ENCODE data around the gene PACSIN2.

Gene PACSIN2

GRCh38 chr22:42856865-42857704, 157.9 kb downstream of the PACSIN2 start, which contains the start of gene ARFGAP3:
ARFGAP3 (minus strand) TSS chr22:42857273; CDS start chr22:42857182, 91 bp downstream.
- DNase-seq, result peak; percentile 94

GRCh38 chr22:42856179-42856864, 158.6 kb downstream of the PACSIN2 start:
- DNase-seq, result peak; percentile 26

- DNase-seq, result peak; percentile 8
Measured at GRCh38 chr22:42855721-42856120, 159.2 kb downstream of the PACSIN2 start.

GRCh38 chr22:42855211-42855610, 159.7 kb downstream of the PACSIN2 start:
- DNase-seq, result no peak

- no peak for DNase-seq
Measured at GRCh38 chr22:42848941-42849550, 165.9 kb downstream of the PACSIN2 start.

- DNase-seq, result no peak
Measured at GRCh38 chr22:42847110-42847509, 167.8 kb downstream of the PACSIN2 start.

- no peak for DNase-seq
Measured at GRCh38 chr22:42844756-42845155, 170.2 kb downstream of the PACSIN2 start.

GRCh38 chr22:42842658-42843370, 172.1 kb downstream of the PACSIN2 start:
- DNase-seq, result no peak

GRCh38 chr22:42841444-42841843, 173.5 kb downstream of the PACSIN2 start:
- peak; percentile 62 for DNase-seq

GRCh38 chr22:42837556-42837955, 177.4 kb downstream of the PACSIN2 start:
- DNase-seq, result no peak

GRCh38 chr22:42836026-42836425, 178.9 kb downstream of the PACSIN2 start:
- no peak for DNase-seq

GRCh38 chr22:42834177-42834949, 180.6 kb downstream of the PACSIN2 start:
- no peak for DNase-seq

- DNase-seq, result no peak
Measured at GRCh38 chr22:42833104-42833503, 181.8 kb downstream of the PACSIN2 start.

- DNase-seq, result no peak
Measured at GRCh38 chr22:42831712-42832111, 183.2 kb downstream of the PACSIN2 start.

- DNase-seq, result no peak
Measured at GRCh38 chr22:42830161-42830560, 184.8 kb downstream of the PACSIN2 start.

- no peak for DNase-seq
Measured at GRCh38 chr22:42829302-42829701, 185.6 kb downstream of the PACSIN2 start.

- no peak for DNase-seq
Measured at GRCh38 chr22:42825796-42826195, 189.2 kb downstream of the PACSIN2 start.

- no peak for DNase-seq
Measured at GRCh38 chr22:42821386-42821785, 193.6 kb downstream of the PACSIN2 start.

- peak; percentile 35 for DNase-seq
Measured at GRCh38 chr22:42820045-42820763, 194.7 kb downstream of the PACSIN2 start.
